GM06990 (cell line): ENCODE measurements around the gene LPP.

Experiments used
- DNase-seq: peaks from one replicate; pipeline ENCODE4 v3.0.0-alpha.2; 2011; ENCODE audit not compliant: insufficient read length; ENCODE audit errors: extremely low read depth
- H3K27me3 ChIP-seq: replicated peaks from 2 replicates; pipeline ENCODE4 v1.6.0; 2011; ENCODE audit warnings: low read length; ENCODE audit not compliant: control insufficient read depth, insufficient read depth
- H3K36me3 ChIP-seq: 2 replicates; pipeline ENCODE4 v1.5.1; 2011; ENCODE audit warnings: low read length; ENCODE audit not compliant: control insufficient read depth, insufficient read depth
- H3K4me3 ChIP-seq: replicated peaks from 2 replicates; pipeline ENCODE4 v1.5.1; 2011; ENCODE audit warnings: low read depth, mild to moderate bottlenecking, control low read depth, low read length
- TF ChIP-seq, protein P1 (sequence below): IDR thresholded peaks from 2 replicates; pipeline ENCODE4 v1.5.1; 2011; ENCODE audit warnings: low read length, control low read depth, mild to moderate bottlenecking, inconsistent platforms; ENCODE audit not compliant: insufficient read depth, poor library complexity, severe bottlenecking

Gene LPP

GRCh38 chr3:188861842-188862744 is 708.1 kb downstream of the LPP start:
- H3K36me3 ChIP-seq, result no peaks in the 10 kb centered on the region
- no peaks in the 10 kb centered on the region for H3K27me3 ChIP-seq
- DNase-seq, result no peak
- TF ChIP-seq, protein P1, sequence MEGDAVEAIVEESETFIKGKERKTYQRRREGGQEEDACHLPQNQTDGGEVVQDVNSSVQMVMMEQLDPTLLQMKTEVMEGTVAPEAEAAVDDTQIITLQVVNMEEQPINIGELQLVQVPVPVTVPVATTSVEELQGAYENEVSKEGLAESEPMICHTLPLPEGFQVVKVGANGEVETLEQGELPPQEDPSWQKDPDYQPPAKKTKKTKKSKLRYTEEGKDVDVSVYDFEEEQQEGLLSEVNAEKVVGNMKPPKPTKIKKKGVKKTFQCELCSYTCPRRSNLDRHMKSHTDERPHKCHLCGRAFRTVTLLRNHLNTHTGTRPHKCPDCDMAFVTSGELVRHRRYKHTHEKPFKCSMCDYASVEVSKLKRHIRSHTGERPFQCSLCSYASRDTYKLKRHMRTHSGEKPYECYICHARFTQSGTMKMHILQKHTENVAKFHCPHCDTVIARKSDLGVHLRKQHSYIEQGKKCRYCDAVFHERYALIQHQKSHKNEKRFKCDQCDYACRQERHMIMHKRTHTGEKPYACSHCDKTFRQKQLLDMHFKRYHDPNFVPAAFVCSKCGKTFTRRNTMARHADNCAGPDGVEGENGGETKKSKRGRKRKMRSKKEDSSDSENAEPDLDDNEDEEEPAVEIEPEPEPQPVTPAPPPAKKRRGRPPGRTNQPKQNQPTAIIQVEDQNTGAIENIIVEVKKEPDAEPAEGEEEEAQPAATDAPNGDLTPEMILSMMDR, result no peak
- H3K4me3 ChIP-seq, result no peak overlapping the region

DNA sequence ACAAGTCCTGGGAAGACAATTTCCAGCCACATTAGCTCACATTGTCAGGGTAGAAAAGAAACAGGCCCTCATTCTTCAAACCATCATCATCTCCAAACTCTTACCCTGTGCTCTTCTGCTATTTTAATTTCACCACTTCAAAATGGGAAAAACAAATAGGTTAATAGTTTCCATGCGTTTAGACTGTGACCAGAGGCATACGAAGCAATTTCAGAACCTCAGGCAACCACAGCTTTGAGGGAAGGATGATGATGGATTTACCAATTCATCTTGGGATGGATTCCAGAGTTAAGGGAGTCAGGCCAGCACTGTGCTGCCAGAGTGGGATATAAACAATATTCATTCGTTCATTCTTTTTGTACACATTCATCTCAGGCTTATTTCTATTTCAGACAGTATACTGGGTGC is 710.0 kb downstream of the LPP start:
- no peak for DNase-seq
- no peak overlapping the region for H3K4me3 ChIP-seq
- no peaks in the 10 kb centered on the region for H3K27me3 ChIP-seq
- H3K36me3 ChIP-seq, result no peaks in the 10 kb centered on the region
- TF ChIP-seq, protein P1, result no peak

DNA sequence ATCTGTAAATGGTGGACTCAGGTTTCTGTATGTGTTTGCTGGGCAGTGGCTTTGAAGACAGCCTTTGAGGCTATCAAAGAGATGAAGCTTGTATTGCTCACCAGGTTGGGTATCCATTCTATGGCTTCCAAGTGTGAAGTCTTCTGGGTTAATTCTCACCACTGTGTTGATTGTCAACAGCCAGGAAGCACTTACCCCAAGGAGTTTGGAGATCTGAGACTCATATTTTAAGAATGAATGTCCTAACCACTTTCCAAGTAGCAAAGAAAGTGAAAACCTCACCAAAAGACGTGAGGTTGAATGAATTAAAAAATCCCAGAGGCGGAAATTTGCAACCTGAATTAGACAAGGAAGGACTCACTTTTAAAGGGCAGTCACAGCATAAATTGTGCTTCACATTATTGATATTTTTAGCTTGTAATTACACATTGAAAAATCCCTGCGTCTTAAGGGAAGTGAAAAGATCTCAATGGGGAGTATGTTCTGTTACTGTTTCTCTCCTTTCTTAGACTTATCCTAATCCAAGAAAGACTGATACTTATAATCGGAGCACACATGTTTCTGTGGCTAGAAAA is 713.8 kb downstream of the LPP start:
- H3K4me3 ChIP-seq, result no peak overlapping the region
- DNase-seq, result no peak
- no peaks in the 10 kb centered on the region for H3K27me3 ChIP-seq
- H3K36me3 ChIP-seq, result no peaks in the 10 kb centered on the region
- TF ChIP-seq, protein P1, result no peak

DNA sequence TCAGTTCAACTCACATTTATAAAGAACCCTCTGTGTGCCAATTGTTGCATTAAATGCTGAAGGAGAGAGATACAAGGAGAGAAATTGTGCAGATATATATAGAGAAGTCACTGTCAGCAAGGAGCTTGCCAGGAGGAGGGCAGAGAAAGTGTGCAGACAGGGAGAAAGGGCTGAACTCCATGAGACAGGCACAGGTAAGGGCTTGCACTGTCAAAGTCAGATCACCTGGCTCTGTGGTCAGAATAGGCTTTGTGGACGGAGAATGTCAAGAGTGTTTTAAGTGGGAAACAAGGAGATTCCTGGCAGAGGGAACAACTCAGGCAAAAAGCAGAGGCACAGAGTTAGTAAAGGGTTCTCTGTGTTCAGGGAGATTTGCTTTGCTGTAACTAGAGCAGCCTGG is 714.8 kb downstream of the LPP start:
- no peak for DNase-seq
- Histone ChIP-seq H3K27me3 (no peaks in the 10 kb centered on the region), H3K36me3 (no peaks in the 10 kb centered on the region), H3K4me3 (no peak overlapping the region)
- TF ChIP-seq, protein P1, result no peak

DNA sequence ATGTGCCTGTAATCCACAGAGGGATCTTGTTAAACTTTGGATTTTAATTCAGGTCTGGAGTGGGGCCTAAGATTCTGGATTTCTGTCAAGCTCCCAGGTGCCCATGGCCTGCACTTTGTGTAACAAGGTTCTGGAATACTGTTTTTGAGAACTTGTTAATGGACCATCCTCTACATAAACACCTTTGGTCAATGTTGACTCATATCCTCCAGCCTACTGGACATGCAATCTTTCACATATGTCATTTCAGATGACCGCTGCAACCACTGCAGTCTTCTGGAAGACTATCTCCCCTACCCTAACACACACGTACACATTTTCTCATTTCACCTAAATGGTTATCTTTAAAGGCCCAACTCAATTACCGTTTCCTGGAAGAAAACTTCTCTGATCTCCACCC is 715.7 kb downstream of the LPP start:
- H3K27me3 ChIP-seq, result no peaks in the 10 kb centered on the region
- no peak for DNase-seq
- no peak overlapping the region for H3K4me3 ChIP-seq
- no peaks in the 10 kb centered on the region for H3K36me3 ChIP-seq
- TF ChIP-seq, protein P1, result no peak
